HK-2 (cell line): ENCODE data around the gene PLEKHG4.

Source experiments
- DNase-seq: peaks from one replicate; pipeline ENCODE4 v3.0.0-alpha.2; 2018; ENCODE audit not compliant: unreplicated experiment

The PLEKHG4 gene

GRCh38 chr16:67291461-67291860 is 12.1 kb downstream of the PLEKHG4 start:
- no peak for DNase-seq

GRCh38 chr16:67294171-67294757 is 14.9 kb downstream of the PLEKHG4 start:
- no peak for DNase-seq

GRCh38 chr16:67294938-67295361 is 15.6 kb downstream of the PLEKHG4 start:
- no peak for DNase-seq

GRCh38 chr16:67296420-67296819 is 17.1 kb downstream of the PLEKHG4 start:
- no peak for DNase-seq

- no peak for DNase-seq
Observed at GRCh38 chr16:67298277-67298676, 18.9 kb downstream of the PLEKHG4 start.

- DNase-seq = no peak
Observed at GRCh38 chr16:67299269-67299668, 19.9 kb downstream of the PLEKHG4 start.

- no peak for DNase-seq
Observed at GRCh38 chr16:67301080-67301782, 21.9 kb downstream of the PLEKHG4 start.

- DNase-seq = no peak
Observed at GRCh38 chr16:67302076-67302475, 22.7 kb downstream of the PLEKHG4 start.

GRCh38 chr16:67302970-67303369 is 23.6 kb downstream of the PLEKHG4 start:
- no peak for DNase-seq

- no peak for DNase-seq
Observed at GRCh38 chr16:67304020-67304419, 24.7 kb downstream of the PLEKHG4 start.

- DNase-seq = no peak
Observed at GRCh38 chr16:67305216-67306071, 26.1 kb downstream of the PLEKHG4 start.

- no peak for DNase-seq
Observed at GRCh38 chr16:67310561-67310960, 31.2 kb downstream of the PLEKHG4 start.

GRCh38 chr16:67311607-67312488 is 32.5 kb downstream of the PLEKHG4 start:
- DNase-seq = peak; percentile 88

GRCh38 chr16:67312719-67313118 is 33.4 kb downstream of the PLEKHG4 start:
- no peak for DNase-seq

- no peak for DNase-seq
Observed at GRCh38 chr16:67317853-67318252, 38.5 kb downstream of the PLEKHG4 start.

GRCh38 chr16:67326115-67326471 is 46.8 kb downstream of the PLEKHG4 start:
- DNase-seq = no peak

- DNase-seq = no peak
Observed at GRCh38 chr16:67326472-67327309, 47.4 kb downstream of the PLEKHG4 start, which contains the start of the genes KCTD19 and LRRC36. Gene KCTD19, minus strand, starts transcription at chr16:67326741. Its CDS starts 34 bp downstream, at chr16:67326707. Gene LRRC36, plus strand, starts transcription at chr16:67326815. Its CDS starts 48 bp downstream, at chr16:67326863.

- DNase-seq = no peak
Observed at GRCh38 chr16:67327743-67328142, 48.4 kb downstream of the PLEKHG4 start.

GRCh38 chr16:67329901-67330300 is 50.6 kb downstream of the PLEKHG4 start:
- no peak for DNase-seq

GRCh38 chr16:67333315-67333714 is 54.0 kb downstream of the PLEKHG4 start:
- DNase-seq = no peak

GRCh38 chr16:67336116-67336515 is 56.8 kb downstream of the PLEKHG4 start:
- DNase-seq = no peak
